Ovary (tissue), 9 donors: ENCODE measurements around the gene UPF2. TPM values are rescaled to one million over a fixed set of nuclear protein-coding genes. Genes with fewer than 3 reads are reported as not detected.

Experiments
- DNase-seq, 5 donors: peaks; one replicate each; pipeline ENCODE4 v3.0.0-alpha.2; 2019 to 2020
- H3K27ac ChIP-seq, 2 donors: fragments of 200-600 bp; one replicate each; pipeline versions ENCODE4 v1.5.1 to v1.8.0; 2019 to 2022
- H3K27me3 ChIP-seq: fragments of 200-600 bp; one replicate; pipeline ENCODE4 v1.8.0; 2022
- H3K36me3 ChIP-seq: fragments of 200-600 bp; sonication (generic); one replicate; pipeline ENCODE4 v1.5.1; 2019
- H3K4me1 ChIP-seq: one replicate; pipeline ENCODE4 v1.8.1; 2013; ENCODE audit warnings: mild to moderate bottlenecking, moderate library complexity; ENCODE audit not compliant: insufficient read depth
- H3K4me3 ChIP-seq: fragments of 200-600 bp; sonication (generic); one replicate; pipeline ENCODE4 v1.5.1; 2017
- H3K9me3 ChIP-seq, 2 donors: fragments of 200-600 bp in 1 of 2; sonication (generic) in 1 of 2; one replicate each; pipeline versions ENCODE4 v1.5.1 to v1.8.1; 2013 to 2019; ENCODE audit warnings: mild to moderate bottlenecking in 1 of 2, moderate library complexity in 1 of 2
- EP300 ChIP-seq: sonication (generic); formaldehyde crosslinking; IDR thresholded peaks from one replicate; pipeline ENCODE4 v1.6.1; 2017; ENCODE audit warnings: antibody characterized with exemption
- POLR2A ChIP-seq: fragments of 450-650 bp; IDR thresholded peaks from one replicate; pipeline ENCODE4 v1.6.1; 2017; ENCODE audit warnings: antibody characterized with exemption, mild to moderate bottlenecking, moderate library complexity
- WGBS, 3 donors: extraction: QIAGEN DNeasy Blood & Tissue Kit in 1 of 3; methylation state at CpG; one replicate each; pipeline versions ENCODE4 v1.1.5 to v1.1.7; 2013 to 2017; 5-methylcytosine and 5-hydroxymethylcytosine counted together
- intact Hi-C, 4 donors: fragments of 100-400 bp; cut with DNase I; formaldehyde crosslinking; loops; one replicate each; pipeline versions ENCODE4 v1.11.0 to v1.15.1; 2022 to 2023
- polyA plus RNA-seq, 2 donors: library from polyadenylated mRNA; stranded (reverse); fragments of 200-250 nt in 1 of 2; fragments of 350-450 nt in 1 of 2; fragmentation: Illumina TruSeq in 1 of 2; extraction: RNeasy Lipid Tissue Mini Kit (QIAGEN cat#74804) in 1 of 2; gene quantifications; one replicate each; pipeline ENCODE4 v1.2.3, GENCODE V29; 2013 to 2014
- total RNA-seq, 7 donors: library from RNA; depleted of rRNA in 2 of 7; stranded (reverse); fragments of >200 nt in 2 of 7; fragmentation: NEBNext Ultra II Directional in 3 of 7; extraction: Animal tissue kit (Norgen Biotek cat#: 25700) in 3 of 7; gene quantifications; one replicate each; pipeline versions ENCODE4 v1.1.0 to v1.2.4, GENCODE V29; 2016 to 2023
- TF ChIP-seq, protein P1 (sequence below), 3 donors: fragments of 450-650 bp in 2 of 3; fragments of 200-600 bp in 1 of 3; IDR thresholded peaks; one replicate each; pipeline versions ENCODE4 v1.5.1 to v1.8.0; 2016 to 2022; ENCODE audit warnings: antibody characterized with exemption in 3 of 3, mild to moderate bottlenecking in 1 of 3
- donor health status: DM: no; HTN: no; CAD: no; lungs with moderate emphysema.
- donor health status: DM: no; HTN: no; CAD: no.
- donor health status: Bipolar disorder and iron deficiency.
- donor health status: DM: yes; HTN: yes; CAD: no.
- donor health status: DM: no; HTN: no; CAD: no.
- donor health status: DM: yes; HTN: yes; CAD: no.

UPF2 gene
- total and polyA plus RNA-seq, 9 donors: 12.5 to 22.9 (median 19.6) TPM

DNA sequence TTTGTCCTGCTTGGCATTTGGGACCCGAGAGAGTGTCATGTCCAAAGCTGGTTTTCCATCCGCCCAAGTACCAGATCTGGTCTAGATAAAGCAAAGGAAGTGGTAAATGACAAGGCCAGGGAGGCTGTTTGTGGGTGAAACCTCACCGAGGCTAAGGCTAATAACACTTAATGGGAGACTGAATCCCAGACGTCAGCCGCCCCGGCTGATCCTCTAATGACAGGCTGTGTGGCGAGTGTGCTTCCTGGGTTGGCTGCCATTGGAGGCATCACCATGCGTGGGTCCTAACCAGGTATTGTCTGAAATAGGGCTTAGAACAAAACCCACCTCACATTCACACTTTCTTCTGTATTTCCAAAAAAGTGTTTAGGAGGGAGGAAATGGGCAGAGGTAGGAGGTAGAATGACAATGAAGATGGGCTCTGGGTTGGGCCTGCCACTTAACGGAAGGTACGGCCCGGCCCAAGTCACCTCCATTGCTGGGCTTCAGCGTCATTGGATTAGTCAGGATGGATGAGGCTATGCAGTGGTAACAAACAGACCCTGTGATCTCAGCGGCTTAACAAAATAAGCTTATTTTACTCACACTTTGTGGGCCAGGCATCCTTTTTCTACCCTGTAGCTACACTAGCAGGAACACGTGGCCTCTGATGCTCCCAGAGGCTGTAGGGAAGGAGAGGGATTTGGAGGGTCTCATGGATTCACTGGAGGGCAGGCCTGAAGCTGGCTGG, 159.8 kb downstream of the UPF2 start:
- Histone ChIP-seq H3K27me3 (no peaks in the 10 kb centered on the region), H3K36me3 (no peaks in the 10 kb centered on the region), H3K9me3 (no peaks in the 10 kb centered on the region), H3K27ac (no peak overlapping the region), H3K4me3 (no peak overlapping the region), H3K4me1 (no peaks in the 10 kb centered on the region)
- intact Hi-C loops: no loop called here
- TF ChIP-seq POLR2A: no peak
- DNase-seq: no peak
- WGBS, 3 donors: 94 to 96% (median 94%) methylated on average over 14 of the region's 14 CpGs

DNA sequence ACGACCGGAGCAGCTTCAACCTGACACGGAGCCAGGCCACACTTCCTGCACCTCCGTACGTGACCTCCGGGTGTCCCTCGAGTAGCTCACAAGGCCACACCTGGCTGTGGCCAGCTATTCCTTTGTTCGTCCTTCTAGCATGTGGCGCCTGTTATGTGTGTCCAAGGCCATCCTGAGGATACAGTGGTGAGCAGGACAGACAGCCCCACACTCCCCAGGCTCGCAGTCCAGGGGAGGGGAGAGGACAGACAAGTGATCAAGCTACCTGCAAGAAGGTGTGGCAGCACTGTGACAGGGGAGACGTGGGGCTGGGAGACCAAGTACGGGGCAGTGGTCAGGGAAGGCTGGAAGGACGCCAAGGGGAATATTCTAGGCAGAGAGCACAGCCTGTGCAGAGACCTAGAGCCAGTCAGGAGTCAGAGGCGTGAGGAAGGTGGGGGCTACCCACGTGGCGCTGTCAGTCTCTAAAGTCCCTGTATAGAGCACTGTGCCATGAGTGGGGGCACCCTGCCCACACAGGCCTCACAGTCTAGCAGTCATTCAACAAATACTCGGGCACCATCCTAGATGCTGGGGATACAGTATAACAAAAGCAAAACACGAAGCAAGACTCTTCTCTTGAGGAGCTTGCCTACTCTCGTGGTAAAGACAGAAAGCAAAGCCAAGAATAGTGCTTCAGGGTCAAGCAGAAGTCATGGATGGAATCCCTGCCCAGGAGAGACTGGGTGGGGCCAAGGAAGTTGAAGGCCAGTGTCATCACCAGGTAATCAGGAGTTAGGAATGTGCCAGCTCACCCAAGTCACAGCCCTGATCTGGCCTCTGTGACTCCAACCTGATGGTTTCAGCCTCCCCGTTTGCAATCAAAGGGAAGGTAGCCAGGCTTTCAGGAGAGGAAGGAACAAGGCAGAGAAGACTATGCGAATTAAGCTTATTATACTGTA, 160.9 kb downstream of the UPF2 start:
- DNase-seq: no peak
- TF ChIP-seq POLR2A: no peak
- TF ChIP-seq, protein P1, sequence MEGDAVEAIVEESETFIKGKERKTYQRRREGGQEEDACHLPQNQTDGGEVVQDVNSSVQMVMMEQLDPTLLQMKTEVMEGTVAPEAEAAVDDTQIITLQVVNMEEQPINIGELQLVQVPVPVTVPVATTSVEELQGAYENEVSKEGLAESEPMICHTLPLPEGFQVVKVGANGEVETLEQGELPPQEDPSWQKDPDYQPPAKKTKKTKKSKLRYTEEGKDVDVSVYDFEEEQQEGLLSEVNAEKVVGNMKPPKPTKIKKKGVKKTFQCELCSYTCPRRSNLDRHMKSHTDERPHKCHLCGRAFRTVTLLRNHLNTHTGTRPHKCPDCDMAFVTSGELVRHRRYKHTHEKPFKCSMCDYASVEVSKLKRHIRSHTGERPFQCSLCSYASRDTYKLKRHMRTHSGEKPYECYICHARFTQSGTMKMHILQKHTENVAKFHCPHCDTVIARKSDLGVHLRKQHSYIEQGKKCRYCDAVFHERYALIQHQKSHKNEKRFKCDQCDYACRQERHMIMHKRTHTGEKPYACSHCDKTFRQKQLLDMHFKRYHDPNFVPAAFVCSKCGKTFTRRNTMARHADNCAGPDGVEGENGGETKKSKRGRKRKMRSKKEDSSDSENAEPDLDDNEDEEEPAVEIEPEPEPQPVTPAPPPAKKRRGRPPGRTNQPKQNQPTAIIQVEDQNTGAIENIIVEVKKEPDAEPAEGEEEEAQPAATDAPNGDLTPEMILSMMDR (IDR thresholded peaks at IDR 0.05): no peak
- TF ChIP-seq EP300: no peak
- H3K27ac ChIP-seq: no peak overlapping the region
- no peaks in the 10 kb centered on the region for H3K4me1 ChIP-seq
- H3K4me3 ChIP-seq: no peak overlapping the region
- H3K27me3 ChIP-seq: no peaks in the 10 kb centered on the region
- 78 to 79% (median 79%) methylated on average over 21 of the region's 21 CpGs for WGBS, 3 donors
- intact Hi-C loops: no loop called here
- H3K36me3 ChIP-seq: no peaks in the 10 kb centered on the region
- H3K9me3 ChIP-seq: no peaks in the 10 kb centered on the region

DNA sequence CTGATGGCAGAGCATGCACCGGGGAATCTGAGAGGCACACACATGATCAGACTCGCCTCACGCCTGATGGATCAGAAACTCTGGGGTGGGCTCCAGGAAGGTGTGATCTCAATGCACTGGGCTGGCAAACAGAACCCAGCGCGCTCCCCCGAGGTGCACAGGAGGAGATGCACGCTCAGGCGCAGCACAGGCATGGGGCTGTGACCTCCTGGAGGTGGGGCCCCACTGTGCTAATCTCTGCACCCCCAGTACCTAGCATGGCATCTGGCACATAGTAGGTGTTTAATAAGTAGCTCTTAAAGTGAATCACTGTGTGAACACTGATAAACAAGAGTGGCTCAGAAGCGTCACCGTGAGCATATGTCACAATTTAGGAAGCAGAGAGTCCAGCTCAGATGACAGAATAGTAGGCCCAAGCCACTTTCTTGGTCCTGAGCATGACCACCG, 161.6 kb downstream of the UPF2 start:
- no peaks in the 10 kb centered on the region for H3K36me3 ChIP-seq
- no peak for DNase-seq
- TF ChIP-seq EP300 (no peak), POLR2A (no peak)
- TF ChIP-seq, protein P1 (IDR thresholded peaks at IDR 0.05): no peak
- no peaks in the 10 kb centered on the region for H3K9me3 ChIP-seq
- H3K27me3 ChIP-seq: no peaks in the 10 kb centered on the region
- WGBS, 3 donors: 83 to 88% (median 85%) methylated on average over 9 to 11 of the region's 11 CpGs
- intact Hi-C loops: no loop called here
- H3K27ac ChIP-seq: no peak overlapping the region
- H3K4me1 ChIP-seq: no peaks in the 10 kb centered on the region
- H3K4me3 ChIP-seq: no peak overlapping the region

DNA sequence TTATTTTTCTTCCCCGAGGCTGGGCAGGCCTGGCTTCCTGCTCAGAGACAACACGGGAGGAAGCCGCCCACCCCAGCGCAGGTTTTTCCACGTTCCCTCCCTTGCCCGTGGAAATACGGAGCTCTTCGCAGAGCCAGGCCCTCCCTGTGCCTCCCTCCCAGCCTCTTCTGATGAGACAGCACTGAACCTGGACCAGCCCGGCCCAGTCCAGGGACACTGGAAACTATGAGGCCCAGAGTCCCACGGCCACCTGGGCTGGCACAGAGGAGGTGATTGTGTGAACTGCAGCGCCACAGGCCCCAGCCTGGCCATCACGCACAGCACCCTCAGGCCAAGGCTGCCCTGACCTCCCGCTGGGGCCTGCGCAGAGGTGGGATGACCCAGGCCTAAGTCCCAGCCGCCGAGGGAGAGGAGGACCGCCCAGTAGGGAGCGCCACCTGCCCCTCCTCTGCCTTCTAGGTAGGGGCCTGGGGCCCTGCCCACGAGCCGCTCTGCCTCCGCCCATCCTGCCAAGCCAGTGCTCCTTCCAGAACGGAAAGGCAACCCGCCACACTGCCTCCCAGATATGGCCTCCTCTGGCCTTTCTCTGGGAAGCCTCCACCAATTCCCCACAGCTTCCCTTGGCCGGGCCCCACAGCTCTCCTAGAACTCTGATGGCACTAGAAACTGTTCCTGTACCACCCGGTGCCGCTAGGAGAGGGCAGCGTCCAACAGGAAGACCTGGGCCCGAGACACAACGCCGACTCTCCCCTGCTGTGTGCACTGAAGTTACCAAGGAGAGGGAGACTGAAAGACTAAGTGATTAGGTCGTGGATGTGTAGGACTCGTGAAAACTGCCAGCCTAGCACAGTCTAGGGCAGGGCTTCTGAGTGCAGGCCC, 162.2 kb downstream of the UPF2 start:
- intact Hi-C loops: no loop called here
- Histone ChIP-seq H3K27me3 (no peaks in the 10 kb centered on the region), H3K4me3 (no peak overlapping the region), H3K36me3 (no peaks in the 10 kb centered on the region), H3K9me3 (no peaks in the 10 kb centered on the region), H3K27ac (no peak overlapping the region), H3K4me1 (peaks cover 3% of the 10 kb centered on the region)
- no peak for TF ChIP-seq POLR2A
- no peak for TF ChIP-seq EP300
- TF ChIP-seq, protein P1 (IDR thresholded peaks at IDR 0.05): no peak
- no peak for DNase-seq
- WGBS, 3 donors: 84 to 86% (median 84%) methylated on average over 31 to 32 of the region's 32 CpGs
